Upper lobe of left lung (tissue), 6 donors: Measurements from ENCODE around the gene DNAJB1. TPM values are rescaled to one million over a fixed set of nuclear protein-coding genes. Genes with fewer than 3 reads are reported as not detected.

ENCODE experiments used
- ATAC-seq, 2 donors: fragments of 200-7000 bp; cut with Tn5 transposase; one replicate each; pipeline ENCODE4 v1.9.1; 2022; ENCODE audit warnings: mild to moderate bottlenecking in 2 of 2, moderate library complexity in 2 of 2; ENCODE audit not compliant: low FRiP score in 2 of 2
- DNase-seq, 2 donors: peaks; one replicate each; pipeline ENCODE4 v3.0.0-alpha.2; 2019 to 2020
- H3K27ac ChIP-seq, 4 donors: fragments of 200-600 bp; sonication (generic); one replicate each; pipeline ENCODE4 v1.5.1; 2016 to 2019
- H3K27me3 ChIP-seq, 4 donors: fragments of 200-600 bp; sonication (generic); one replicate each; pipeline ENCODE4 v1.5.1; 2017 to 2019
- H3K36me3 ChIP-seq, 4 donors: fragments of 200-600 bp; sonication (generic); one replicate each; pipeline ENCODE4 v1.5.1; 2016 to 2019
- H3K4me1 ChIP-seq, 4 donors: fragments of 200-600 bp; sonication (generic); one replicate each; pipeline ENCODE4 v1.5.1; 2018 to 2019
- H3K4me3 ChIP-seq, 4 donors: fragments of 200-600 bp; sonication (generic); one replicate each; pipeline ENCODE4 v1.5.1; 2017 to 2019; ENCODE audit warnings: mild to moderate bottlenecking in 2 of 4, moderate library complexity in 1 of 4
- H3K9me3 ChIP-seq, 4 donors: fragments of 200-600 bp; sonication (generic); one replicate each; pipeline ENCODE4 v1.5.1; 2018 to 2019
- CTCF ChIP-seq, 6 experiments: fragments of 450-650 bp in 4 of 6; fragments of 200-600 bp in 2 of 6; sonication (generic) in 2 of 6; IDR thresholded peaks; one replicate each; pipeline ENCODE4 v1.5.1; 2016 to 2019; ENCODE audit warnings: antibody characterized with exemption in 6 of 6
- EP300 ChIP-seq, 4 donors: sonication (generic); formaldehyde crosslinking; IDR thresholded peaks; one replicate each; pipeline ENCODE4 v1.5.1; 2017; ENCODE audit warnings: antibody characterized with exemption in 4 of 4, control low read depth in 2 of 4
- POLR2A ChIP-seq, 4 donors: fragments of 450-650 bp; IDR thresholded peaks; one replicate each; pipeline ENCODE4 v1.5.1; 2016 to 2017; ENCODE audit warnings: antibody characterized with exemption in 4 of 4, mild to moderate bottlenecking in 2 of 4
- POLR2AphosphoS5 ChIP-seq, 2 donors: sonication (generic); formaldehyde crosslinking; IDR thresholded peaks; one replicate each; pipeline ENCODE4 v1.5.1; 2017; ENCODE audit warnings: antibody characterized with exemption in 2 of 2
- WGBS, 2 donors: methylation state at CpG; one replicate each; pipeline ENCODE4 v1.1.5; 2017 to 2018; 5-methylcytosine and 5-hydroxymethylcytosine counted together
- total RNA-seq, 6 donors: library from RNA; depleted of rRNA in 4 of 6; stranded (reverse); fragments of >200 nt in 4 of 6; gene quantifications; one replicate each; pipeline versions ENCODE4 v1.1.0 to v1.2.1, GENCODE V29; 2016 to 2021
- donor health status: DM: no; HTN: no; CAD: no; lungs with moderate emphysema.
- donor health status: DM: no; HTN: yes; CAD: no; lungs with severe emphysema.

Gene DNAJB1
- total RNA-seq, 6 donors from 2014 or later, result 33.5 to 137 (median 101) TPM

- Histone ChIP-seq H3K4me3 (peak overlapping the region; percentile 74 to 97 (median 88)), H3K36me3 (peaks cover 15 to 35% (median 26%) of the 10 kb centered on the region in 4 donors), H3K27ac (peak overlapping the region; percentile 8 to 100 (median 100)), H3K9me3 (no peaks in the 10 kb centered on the region), H3K4me1 (peaks cover 38 to 57% (median 53%) of the 10 kb centered on the region in 4 donors), H3K27me3 (no peaks in the 10 kb centered on the region)
- 71 to 74% methylated on average over 8 to 15 of the region's 15 CpGs for WGBS, 2 donors
- TF ChIP-seq EP300 (IDR thresholded peaks at IDR 0.05) (no peak), CTCF (IDR thresholded peaks at IDR 0.05) (peak in 1 of 6 experiments; percentile 21)
- no peak for ATAC-seq
- peak in 1 of 2 donors; percentile 57 for DNase-seq
These were observed 2.1 kb downstream of the DNAJB1 start for GRCh38 chr19:14516048-14516534.

GRCh38 chr19:14515501-14516047 is 2.6 kb downstream of the DNAJB1 start:
- Histone ChIP-seq H3K4me3 (peak overlapping the region in 3 of 4 donors; percentile 74 to 92 (median 85)), H3K36me3 (peaks cover 15 to 35% (median 26%) of the 10 kb centered on the region in 4 donors), H3K4me1 (peaks cover 40 to 62% (median 55%) of the 10 kb centered on the region in 4 donors), H3K9me3 (no peaks in the 10 kb centered on the region), H3K27me3 (no peaks in the 10 kb centered on the region), H3K27ac (peak overlapping the region; percentile 8 to 100 (median 100))
- 69 to 80% methylated on average over 7 to 8 of the region's 8 CpGs for WGBS, 2 donors
- no peak for TF ChIP-seq POLR2A (IDR thresholded peaks at IDR 0.05)
- TF ChIP-seq EP300 (IDR thresholded peaks at IDR 0.05), result no peak
- no peak for TF ChIP-seq CTCF (IDR thresholded peaks at IDR 0.05)
- no peak for TF ChIP-seq POLR2AphosphoS5 (IDR thresholded peaks at IDR 0.05)
- DNase-seq (peak in 1 of 2 donors; percentile 15), ATAC-seq (no peak)

- DNase-seq (no peak), ATAC-seq (no peak)
- Histone ChIP-seq H3K9me3 (no peaks in the 10 kb centered on the region), H3K27me3 (no peaks in the 10 kb centered on the region), H3K4me3 (peak overlapping the region in 1 of 4 donors; percentile 92), H3K36me3 (peaks cover 15 to 35% (median 26%) of the 10 kb centered on the region in 4 donors), H3K4me1 (peaks cover 46 to 67% (median 56%) of the 10 kb centered on the region in 4 donors), H3K27ac (peak overlapping the region; percentile 1 to 100 (median 44))
- WGBS, 2 donors, result 73 to 76% methylated on average over 8 of the region's 8 CpGs
- TF ChIP-seq POLR2A (IDR thresholded peaks at IDR 0.05), result no peak
- TF ChIP-seq CTCF (IDR thresholded peaks at IDR 0.05), result no peak
- TF ChIP-seq EP300 (IDR thresholded peaks at IDR 0.05), result no peak
- no peak for TF ChIP-seq POLR2AphosphoS5 (IDR thresholded peaks at IDR 0.05)
These were observed 3.9 kb downstream of the DNAJB1 start for GRCh38 chr19:14514215-14514863.

GRCh38 chr19:14512406-14512961 is 5.7 kb downstream of the DNAJB1 start:
- Histone ChIP-seq H3K4me1 (peaks cover 46 to 76% (median 63%) of the 10 kb centered on the region in 4 donors), H3K27me3 (no peaks in the 10 kb centered on the region), H3K9me3 (no peaks in the 10 kb centered on the region), H3K27ac (peak overlapping the region in 2 of 4 donors; percentile 59 to 86), H3K4me3 (no peak overlapping the region), H3K36me3 (peaks cover 15 to 35% (median 26%) of the 10 kb centered on the region in 4 donors)
- no peak for ATAC-seq
- no peak for DNase-seq
- WGBS, 2 donors, result 91 to 96% methylated on average over 14 of the region's 14 CpGs
- TF ChIP-seq POLR2AphosphoS5 (IDR thresholded peaks at IDR 0.05) (no peak), EP300 (IDR thresholded peaks at IDR 0.05) (no peak), CTCF (IDR thresholded peaks at IDR 0.05) (no peak), POLR2A (IDR thresholded peaks at IDR 0.05) (no peak)
